IMR-90 (cell line): ENCODE results near the gene S1PR2. TPM values are rescaled to one million over a fixed set of nuclear protein-coding genes. Genes with fewer than 3 reads are reported as not detected.
A peak's percentile ranks its signal among the peaks of the same experiment; 100 is the strongest.

ENCODE experiments used
- ATAC-seq: fragments of 200-7000 bp; cut with Tn5 transposase; 2 replicates; pipeline ENCODE4 v1.9.1; 2020; ENCODE audit warnings: low read depth, mild to moderate bottlenecking, moderate library complexity
- BruUV-seq: library from RNA; stranded (reverse); fragments of 400-500 nt; replicated peaks from 2 replicates; lab custom pipeline; 2021; lab: Mats Ljungman, UMichigan
- CTCF ChIA-PET: fragments of 300-600 bp; formaldehyde crosslinking; extraction: SDS; loops from one replicate; lab custom pipeline; 2021; ENCODE audit warnings: antibody characterized with exemption; lab: Yijun Ruan, JAX
- POLR2A ChIA-PET: fragments of 300-600 bp; sonication (Branson Sonifier 250); formaldehyde crosslinking; loops from one replicate; lab custom pipeline; 2022; ENCODE audit warnings: antibody characterized with exemption; ENCODE audit not compliant: unreplicated experiment; lab: Charles Lee
- DNase-seq: peaks from one replicate; pipeline ENCODE4 v3.0.0; 2013
- H2AFZ ChIP-seq: replicated peaks from 2 replicates; pipeline ENCODE3; 2013; ENCODE audit warnings: low read length, mild to moderate bottlenecking; ENCODE audit not compliant: poor library complexity
- H2AK5ac ChIP-seq: 2 replicates; pipeline ENCODE4 v1.6.1; 2013; ENCODE audit warnings: low read depth, low read length, inconsistent platforms
- H2AK9ac ChIP-seq: replicated peaks from 2 replicates; pipeline ENCODE3; 2013; ENCODE audit warnings: mild to moderate bottlenecking, low read depth, low read length, moderate library complexity; ENCODE audit not compliant: poor library complexity
- H2BK120ac ChIP-seq: 2 replicates; pipeline ENCODE4 v1.6.1; 2013; ENCODE audit warnings: low read depth, low read length, inconsistent platforms
- H2BK15ac ChIP-seq: 3 replicates; pipeline ENCODE4 v1.6.1; 2013; ENCODE audit warnings: low read depth, low read length, inconsistent platforms
- H2BK20ac ChIP-seq: 2 replicates; pipeline ENCODE4 v1.6.1; 2013; ENCODE audit warnings: low read depth, mild to moderate bottlenecking, inconsistent platforms, low read length, moderate library complexity
- H2BK5ac ChIP-seq: 2 replicates; pipeline ENCODE4 v1.6.1; 2013; ENCODE audit warnings: mild to moderate bottlenecking, low read depth, low read length, inconsistent platforms; ENCODE audit not compliant: poor library complexity, severe bottlenecking
- H3K14ac ChIP-seq: replicated peaks from 2 replicates; pipeline ENCODE4 v1.6.1; 2013; ENCODE audit warnings: low read depth, low read length, inconsistent platforms
- H3K18ac ChIP-seq: 2 replicates; pipeline ENCODE4 v1.6.1; 2013; ENCODE audit warnings: low read depth, low read length, control low read depth
- H3K23ac ChIP-seq: 2 replicates; pipeline ENCODE4 v1.6.1; 2013; ENCODE audit warnings: low read depth, low read length, inconsistent platforms
- H3K27ac ChIP-seq: 2 replicates; pipeline ENCODE4 v1.5.1; 2013; ENCODE audit warnings: mild to moderate bottlenecking, control low read depth, low read length; ENCODE audit not compliant: insufficient read depth
- H3K27me3 ChIP-seq: 2 replicates; pipeline ENCODE4 v1.6.1; 2013; ENCODE audit warnings: low read length; ENCODE audit not compliant: control insufficient read depth, insufficient read depth
- H3K36me3 ChIP-seq: 2 replicates; pipeline ENCODE4 v1.6.1; 2013; ENCODE audit warnings: low read length, mixed read lengths; ENCODE audit not compliant: control insufficient read depth, insufficient read depth
- H3K4ac ChIP-seq: 2 replicates; pipeline ENCODE4 v1.6.1; 2013; ENCODE audit warnings: low read depth, low read length, inconsistent platforms
- H3K4me1 ChIP-seq: 2 replicates; pipeline ENCODE4 v1.6.1; 2013; ENCODE audit warnings: low read length, mixed read lengths; ENCODE audit not compliant: control insufficient read depth, insufficient read depth
- H3K4me2 ChIP-seq: 2 replicates; pipeline ENCODE4 v1.6.1; 2013; ENCODE audit warnings: low read depth, mild to moderate bottlenecking, control low read depth, low read length, moderate library complexity
- H3K4me3 ChIP-seq: 2 replicates; pipeline ENCODE4 v1.5.1; 2013; ENCODE audit warnings: low read depth, mild to moderate bottlenecking, control low read depth, low read length, moderate library complexity; ENCODE audit not compliant: insufficient read depth
- H3K56ac ChIP-seq: 2 replicates; pipeline ENCODE4 v1.6.1; 2013; ENCODE audit warnings: low read length, inconsistent platforms; ENCODE audit not compliant: insufficient read depth; ENCODE audit errors: extremely low read depth
- H3K79me1 ChIP-seq, 2 experiments: 2 replicates each; pipeline ENCODE4 v1.6.1; 2013; ENCODE audit warnings: low read length in 2 of 2, inconsistent platforms in 1 of 2, low read depth in 1 of 2
- H3K9ac ChIP-seq: 2 replicates; pipeline ENCODE4 v1.6.1; 2013; ENCODE audit warnings: low read depth, low read length, control low read depth
- H3K9me1 ChIP-seq: 2 replicates; pipeline ENCODE4 v1.6.1; 2013; ENCODE audit warnings: low read length, inconsistent platforms; ENCODE audit not compliant: insufficient read depth
- H3K9me3 ChIP-seq: 2 replicates; pipeline ENCODE4 v1.6.1; 2013; ENCODE audit warnings: low read length; ENCODE audit not compliant: control insufficient read depth, insufficient read depth
- H4K20me1 ChIP-seq: 2 replicates; pipeline ENCODE4 v1.6.1; 2013; ENCODE audit warnings: low read length, inconsistent platforms; ENCODE audit not compliant: insufficient read depth
- H4K5ac ChIP-seq: 2 replicates; pipeline ENCODE4 v1.6.1; 2013; ENCODE audit warnings: mild to moderate bottlenecking, low read depth, low read length, control low read depth
- H4K8ac ChIP-seq, 2 experiments: 2 replicates each; pipeline ENCODE4 v1.6.1; 2013; ENCODE audit warnings: low read depth in 2 of 2, low read length in 2 of 2, control low read depth in 1 of 2, inconsistent platforms in 1 of 2
- H4K91ac ChIP-seq: 2 replicates; pipeline ENCODE4 v1.6.1; 2013; ENCODE audit warnings: low read depth, low read length, inconsistent platforms; ENCODE audit not compliant: insufficient read depth
- BHLHE40 ChIP-seq: fragments of 150-350 bp; IDR thresholded peaks from 2 replicates; pipeline ENCODE4 v1.6.1; 2016; ENCODE audit warnings: mild to moderate bottlenecking, low read depth, low read length
- CHD1 ChIP-seq: IDR thresholded peaks from 2 replicates; pipeline ENCODE4 v1.6.1; 2012; ENCODE audit warnings: low read depth, low read length, improper control_type of control experiment
- CTCF ChIP-seq: conservative IDR thresholded peaks from 2 replicates; pipeline ENCODE4 v1.5.1; 2012; ENCODE audit warnings: mild to moderate bottlenecking, low read depth, low read length, improper control_type of control experiment
- FOS ChIP-seq: fragments of 150-350 bp; IDR thresholded peaks from 2 replicates; pipeline ENCODE4 v1.6.1; 2016; ENCODE audit warnings: low read depth, low read length
- MAFK ChIP-seq: IDR thresholded peaks from 2 replicates; pipeline ENCODE4 v1.6.1; 2012; ENCODE audit warnings: low read depth, low read length, improper control_type of control experiment
- RAD21 ChIP-seq: IDR thresholded peaks from 2 replicates; pipeline ENCODE4 v1.6.1; 2012; ENCODE audit warnings: low read length, improper control_type of control experiment
- RFX5 ChIP-seq: IDR thresholded peaks from 2 replicates; pipeline ENCODE4 v1.8.0; 2012; ENCODE audit warnings: low read depth, mild to moderate bottlenecking, low read length, moderate library complexity
- USF2 ChIP-seq: fragments of 150-350 bp; IDR thresholded peaks from 2 replicates; pipeline ENCODE4 v1.6.1; 2017; ENCODE audit warnings: mild to moderate bottlenecking, antibody characterized with exemption, low read length, low read depth
- WGBS, 2 experiments: methylation state at CpG; one replicate each; pipeline versions ENCODE4 v1.1.5 to v1.1.7; 2013; ENCODE audit warnings: missing lambda C conversion rate in 2 of 2; ENCODE audit not compliant: insufficient read length in 1 of 2; ENCODE audit errors: extremely low coverage in 2 of 2; 5-methylcytosine and 5-hydroxymethylcytosine counted together
- dilution Hi-C: fragments of 300-500 bp; cut with HindIII; formaldehyde crosslinking; loops from one replicate; pipeline ENCODE4 v1.14.3; 2018; ENCODE audit warnings: low sequenced_read_pairs; ENCODE audit not compliant: unreplicated experiment
- in situ Hi-C: fragments of 300-500 bp; cut with MboI; formaldehyde crosslinking; loops from 3 replicates; pipeline ENCODE4 v1.14.3; 2019; ENCODE audit warnings: low sequenced_read_pairs, inconsistent platforms, mixed read lengths
- intact Hi-C: fragments of 100-400 bp; cut with micrococcal nuclease; formaldehyde crosslinking; loops from 2 replicates; pipeline ENCODE4 v1.10.0; 2022
- polyA plus RNA-seq, 3 experiments: library from polyadenylated mRNA; depleted of rRNA; stranded (reverse); fragments of >200 nt; gene quantifications; 2 replicates each; pipeline ENCODE4 v1.2.3, GENCODE V29; 2012; ENCODE audit warnings: low replicate concordance in 1 of 3
- total RNA-seq: library from RNA; depleted of rRNA; stranded (reverse); fragments of >200 nt; gene quantifications from 2 replicates; pipeline ENCODE4 v1.2.3, GENCODE V29; 2012

Gene S1PR2
- total and polyA plus RNA-seq, 2 of the 4 experiments (the other 2 are of a cell fraction), result 14.0 to 15.0 TPM

- Histone ChIP-seq H4K91ac (no peak overlapping the region), H3K4me2 (no peak overlapping the region), H3K4ac (no peak overlapping the region), H2AFZ (no peak overlapping the region), H3K56ac (no peak overlapping the region), H3K27ac (no peak overlapping the region), H2BK20ac (no peak overlapping the region), H3K9me1 (no peaks in the 10 kb centered on the region), H2AK9ac (no peak overlapping the region), H4K5ac (no peak overlapping the region; the same call in 1 of the 2 replicates), H4K20me1 (no peaks in the 10 kb centered on the region), H3K18ac (no peak overlapping the region), H2BK120ac (no peak overlapping the region; the same call in 1 of the 2 replicates), H2BK15ac (no peak overlapping the region), H3K4me3 (no peak overlapping the region), H3K9ac (no peak overlapping the region), H3K23ac (no peak overlapping the region), H3K79me1 (no peaks in the 10 kb centered on the region), H2BK5ac (no peak overlapping the region), H3K36me3 (no peaks in the 10 kb centered on the region), H3K27me3 (no peaks in the 10 kb centered on the region), H2AK5ac (0 out of 2 replicates have a peak overlapping the region, but pooled peaks have one; percentile 8), H3K14ac (no peak overlapping the region), H3K4me1 (peaks cover 7% of the 10 kb centered on the region), H4K8ac (no peak overlapping the region), H3K9me3 (peaks cover 4% of the 10 kb centered on the region; the same call in 1 of the 2 replicates)
- dilution Hi-C loops, result no loop called here
- intact Hi-C loops, result no loop called here
- in situ Hi-C loops, result no loop called here
- ChIA-PET CTCF (no interaction called here), POLR2A (no interaction called here)
- BruUV-seq, result no TSS peak
- ATAC-seq, result no peak
- TF ChIP-seq FOS (no peak), USF2 (no peak), BHLHE40 (no peak), MAFK (no peak), RAD21 (no peak), RFX5 (no peak), CTCF (no peak), CHD1 (no peak)
- DNase-seq, result no peak
- no CpG with 5 or more reads among the region's 1 CpG for WGBS, 2 experiments
Observed at GRCh38 chr19:10207026-10207425, 24.1 kb downstream of the S1PR2 start.
